CD4-positive, alpha-beta T cell treated with Interleukin-12 subunit alpha and Interleukin-12 subunit beta, for 1 hour (primary cell): Measurements from ENCODE around the gene GAREM2.
A peak's percentile ranks its signal among the peaks of the same experiment; 100 is the strongest.
"Not testable (repeated sequence)": the region's sequence is repeated elsewhere in the genome, so short reads cannot be mapped to it uniquely, and the experiment has no call there.

ENCODE experiments used
- DNase-seq: peaks from one replicate; pipeline ENCODE4 v3.0.0-alpha.2; 2020

The GAREM2 gene

DNA sequence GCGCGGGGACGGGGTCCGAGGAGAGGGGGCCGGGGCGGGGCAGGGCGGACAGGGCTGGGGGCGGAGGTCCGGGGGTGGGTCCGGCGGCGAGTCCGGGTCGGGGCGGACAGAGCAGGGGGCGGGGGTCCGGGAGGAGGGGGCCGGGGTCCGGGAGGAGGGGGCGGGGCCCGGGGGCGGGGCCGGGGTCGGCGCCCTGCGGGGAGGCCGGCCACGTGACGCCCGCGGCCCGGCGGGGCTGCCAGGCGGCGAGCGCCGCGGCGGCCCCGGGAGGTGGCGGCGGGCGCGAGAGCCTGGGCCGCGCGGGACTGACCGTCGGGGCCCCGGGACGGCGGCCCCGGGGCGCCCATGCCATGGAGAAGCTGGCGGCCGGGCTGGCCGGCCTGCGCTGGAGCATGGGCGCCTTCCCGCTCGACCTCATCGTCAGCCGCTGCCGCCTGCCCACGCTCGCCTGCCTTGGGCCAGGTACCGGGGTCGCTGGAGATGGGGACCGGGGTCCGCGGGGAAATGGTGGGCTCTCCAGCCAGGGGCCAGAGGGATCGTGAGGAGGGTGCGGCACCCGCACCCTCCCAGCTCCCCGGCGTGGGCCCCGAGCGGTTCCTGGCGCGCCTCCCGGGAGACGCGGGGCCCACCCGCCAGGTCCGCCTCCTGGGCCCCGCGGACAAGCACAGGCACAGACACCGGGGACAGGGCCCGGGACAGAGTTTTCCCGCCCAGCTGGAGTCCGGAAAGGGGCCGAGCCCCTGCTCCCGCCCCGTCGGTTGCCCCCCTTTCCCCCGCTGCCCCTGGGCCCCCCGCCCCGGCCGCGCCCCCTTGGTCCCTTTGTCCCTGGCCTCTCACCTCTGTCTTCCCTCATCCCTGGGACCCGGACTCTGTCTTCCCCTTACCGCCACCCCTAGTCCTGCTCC, at the start of gene GAREM2:
GAREM2 (plus strand) TSS at position 218 of the 905 bp plus-strand sequence; CDS start at position 351, 133 bp downstream.
- no peak for DNase-seq

DNA sequence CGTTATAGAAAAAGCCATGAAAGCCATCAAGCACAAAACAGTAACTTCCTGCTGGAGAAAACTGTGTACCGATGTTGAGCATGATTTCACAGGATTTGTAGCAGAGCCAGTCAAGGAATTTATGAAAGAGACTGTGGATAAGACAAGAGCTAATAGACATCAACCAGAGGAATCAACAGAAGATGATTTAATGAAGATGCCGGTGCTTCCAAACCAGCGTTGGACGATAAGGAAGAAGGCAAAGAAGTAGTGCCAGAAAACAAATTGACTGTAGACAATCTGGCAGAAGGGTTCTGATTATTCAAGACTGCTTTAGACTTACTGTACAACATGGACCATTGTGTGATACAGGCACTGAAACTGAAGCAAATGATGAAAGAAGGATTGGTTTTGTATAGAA, 49.5 kb upstream of the GAREM2 start:
- DNase-seq: no peak

DNA sequence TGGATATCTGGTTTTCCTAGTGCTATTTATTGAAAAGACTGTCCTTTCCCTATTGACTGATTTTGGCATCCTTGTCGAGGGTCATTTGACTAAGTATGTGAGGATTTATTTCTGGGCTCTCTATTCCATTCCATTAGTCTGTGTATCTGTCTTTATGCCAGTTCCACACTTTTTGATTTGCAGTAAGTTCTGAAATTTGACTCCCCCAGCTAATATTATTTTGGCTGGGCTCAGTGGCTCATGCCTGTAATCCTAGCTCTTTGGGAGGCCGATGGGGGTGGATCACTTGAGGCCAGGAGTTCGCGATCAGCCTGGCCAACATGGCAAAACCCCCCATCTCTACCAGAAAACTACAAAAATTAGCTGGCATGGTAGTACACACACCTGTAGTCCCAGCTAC, 46.8 kb upstream of the GAREM2 start:
- no peak for DNase-seq

DNA sequence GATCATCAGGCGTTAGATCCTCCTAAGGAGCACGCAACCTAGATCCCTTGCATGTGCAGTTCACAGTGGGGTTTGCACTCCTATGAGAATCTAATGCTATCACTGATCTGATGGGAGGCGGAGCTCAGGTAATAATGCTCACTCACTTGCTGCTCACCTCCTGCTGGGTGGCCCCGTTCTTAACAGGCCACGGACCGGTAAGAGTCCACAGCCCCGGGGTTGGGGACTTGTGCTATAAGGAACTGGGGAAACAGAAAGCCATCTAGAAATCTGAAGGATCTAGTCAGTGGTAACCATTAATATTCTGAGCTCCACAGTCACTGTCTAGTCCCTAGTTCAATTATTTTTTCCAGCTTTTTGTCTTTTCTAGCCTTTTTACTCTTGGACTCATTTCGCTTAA, 44.7 kb upstream of the GAREM2 start:
- no peak for DNase-seq

DNA sequence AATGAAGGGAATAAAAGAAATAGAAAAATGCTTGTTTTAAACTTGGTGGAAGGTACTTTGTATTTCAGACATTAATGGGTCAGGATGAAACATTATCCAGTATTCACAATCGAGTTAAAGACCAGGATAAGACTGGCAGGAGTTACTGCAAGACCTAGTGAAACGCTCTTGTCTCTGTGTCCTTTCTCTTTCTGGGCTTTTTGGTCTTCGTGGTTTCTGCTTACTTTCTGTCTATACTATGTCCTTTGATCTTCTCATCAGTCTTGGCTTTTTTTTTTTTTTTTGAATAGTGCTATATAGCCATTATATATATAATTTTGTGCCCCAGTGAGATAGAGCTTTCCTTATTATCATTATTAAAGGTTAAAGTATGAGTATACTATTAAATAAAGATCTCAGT, 42.1 kb upstream of the GAREM2 start:
- no peak for DNase-seq

DNA sequence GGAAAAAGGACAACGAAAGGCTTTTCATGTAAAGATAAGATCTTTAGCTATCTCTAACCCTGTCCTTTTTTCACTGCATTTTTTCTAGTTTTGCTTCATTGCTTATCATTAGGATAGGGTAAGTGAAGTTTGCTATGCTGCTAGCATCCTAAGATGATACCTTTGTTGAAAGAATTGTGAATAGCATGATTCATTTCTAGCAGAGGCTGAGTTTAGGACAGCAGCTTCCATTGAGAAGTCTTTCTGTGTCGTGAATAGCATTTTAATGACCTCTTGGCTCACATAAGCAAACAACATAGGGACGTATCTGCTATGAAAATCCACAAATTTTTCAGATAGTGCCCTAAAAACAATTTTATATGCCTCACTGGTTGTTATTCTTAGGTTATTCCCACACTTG, 36.4 kb upstream of the GAREM2 start:
- no peak for DNase-seq

DNA sequence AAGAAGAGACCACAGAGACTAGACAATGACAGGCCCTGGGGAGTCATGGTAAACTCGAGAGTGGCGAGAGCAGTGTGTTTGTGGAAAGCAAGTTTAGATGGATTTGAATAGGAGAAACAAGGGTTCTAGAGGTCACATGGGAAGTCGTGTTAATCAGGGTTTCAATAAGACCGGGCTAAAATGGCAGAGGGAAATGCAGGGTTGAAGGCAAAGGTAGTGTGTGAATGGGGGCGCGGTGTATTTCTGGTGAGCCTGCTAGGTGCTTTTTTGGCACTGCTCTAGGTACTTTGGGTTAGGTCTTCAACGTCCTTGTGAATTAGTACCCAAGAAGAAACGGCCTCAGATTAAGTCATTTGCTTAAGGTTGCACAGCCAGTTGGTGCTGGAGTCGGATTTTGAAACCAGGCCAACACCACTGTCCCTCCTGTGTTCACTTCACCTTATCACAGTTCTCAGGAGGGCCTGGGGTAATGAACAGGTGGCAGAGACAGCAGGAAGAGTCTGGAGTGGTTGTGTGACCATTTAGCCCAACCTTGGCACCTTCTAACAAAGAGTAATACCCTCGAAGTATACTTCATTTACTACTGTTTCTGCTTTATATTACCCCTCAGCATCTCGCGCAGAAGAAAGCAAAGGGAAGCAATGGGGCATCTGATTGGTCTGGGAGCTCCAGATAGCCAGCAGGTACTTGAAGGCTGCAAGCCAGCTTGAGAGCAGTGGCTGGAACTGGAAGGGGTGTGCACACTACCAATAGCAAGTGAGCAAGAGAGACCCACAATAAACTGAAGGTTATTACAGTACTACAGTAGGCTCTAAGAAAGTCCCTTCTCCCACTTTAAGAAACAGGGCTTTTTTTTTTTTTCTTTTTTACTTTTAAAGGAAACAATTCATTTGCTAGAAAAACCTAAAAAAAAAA, 33.4 kb upstream of the GAREM2 start:
- DNase-seq: no peak

DNA sequence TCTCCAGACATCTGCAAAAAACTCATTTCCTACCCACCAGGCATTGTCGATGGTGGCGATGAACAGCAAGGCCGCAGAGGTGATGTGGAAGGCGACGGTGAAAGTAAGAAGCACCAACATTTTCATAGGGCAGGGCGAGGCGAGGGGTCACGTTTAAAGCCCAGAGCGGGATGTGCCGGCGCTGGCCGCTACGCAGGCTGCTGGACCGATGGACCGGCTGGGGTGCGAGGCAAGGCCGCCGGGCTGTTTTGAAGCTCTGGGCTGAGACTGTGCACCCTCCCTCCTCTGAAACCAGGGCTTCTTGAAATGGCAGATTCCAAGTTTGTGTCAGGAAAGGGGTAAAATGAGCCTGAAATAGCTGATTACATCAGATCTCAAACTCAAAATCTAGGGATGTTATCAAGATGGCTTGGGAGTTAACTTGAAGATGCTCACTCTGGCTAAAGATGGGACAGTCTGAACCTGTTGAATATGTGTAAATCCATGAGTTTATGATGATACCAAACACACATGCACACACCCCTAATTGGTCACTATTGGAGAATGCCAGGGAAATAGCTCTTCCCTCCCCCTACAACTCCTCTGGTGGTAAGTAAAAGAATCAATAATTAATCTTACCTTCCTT, 31.6 kb upstream of the GAREM2 start:
- DNase-seq: no peak

DNA sequence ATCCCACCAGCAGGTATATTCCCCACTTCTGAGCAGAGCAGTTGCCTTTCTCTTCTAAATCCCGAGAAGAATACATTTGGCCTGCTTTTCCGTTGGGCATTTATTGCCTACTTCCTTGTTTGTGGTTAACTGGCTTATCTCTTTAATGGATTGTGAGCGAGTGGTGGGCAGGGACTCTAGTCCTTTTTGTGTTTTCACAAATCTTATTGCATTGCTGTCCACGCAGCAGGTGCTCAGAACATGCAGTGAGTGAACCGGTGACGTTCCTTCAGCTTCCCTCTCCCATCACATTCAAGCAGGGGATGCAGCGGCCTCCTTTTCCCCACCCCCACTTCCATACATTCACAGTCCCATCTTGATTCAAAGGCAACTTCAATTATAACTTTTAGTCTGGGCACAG, 28.9 kb upstream of the GAREM2 start:
- no peak for DNase-seq

DNA sequence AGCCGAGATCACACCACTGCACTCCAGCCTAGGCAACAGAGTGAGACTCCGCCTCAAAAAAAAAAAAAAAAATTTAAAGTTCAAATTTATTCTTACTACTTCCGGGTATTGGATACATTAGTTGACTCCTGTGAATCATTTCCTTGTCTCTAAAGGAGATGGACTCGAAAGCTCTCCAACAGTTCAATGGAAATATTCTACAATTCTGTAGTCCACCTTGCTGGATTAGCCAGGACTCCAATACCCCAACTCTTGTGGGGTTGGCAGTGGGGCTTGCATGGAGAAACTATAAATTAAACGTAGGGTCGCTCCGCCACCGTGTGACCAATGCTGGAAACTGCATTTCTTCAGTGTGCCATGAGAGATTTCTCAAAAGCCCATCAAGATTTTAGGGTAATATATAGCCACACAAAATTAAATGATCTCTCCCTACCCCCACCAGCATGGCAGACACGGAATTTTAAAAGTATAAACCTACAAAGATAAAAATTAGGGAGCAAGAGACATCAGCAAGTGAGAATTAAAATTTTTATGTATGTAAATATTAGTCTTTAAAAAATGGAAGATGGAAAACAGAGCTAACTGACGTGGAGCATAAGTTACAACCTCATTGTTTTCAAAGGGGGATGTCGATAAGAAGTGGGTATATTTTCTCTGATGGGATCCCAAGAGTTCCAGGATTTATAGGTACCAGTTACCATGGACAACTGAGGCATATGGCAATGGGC, 27.8 kb upstream of the GAREM2 start:
- peak; percentile 65 for DNase-seq

DNA sequence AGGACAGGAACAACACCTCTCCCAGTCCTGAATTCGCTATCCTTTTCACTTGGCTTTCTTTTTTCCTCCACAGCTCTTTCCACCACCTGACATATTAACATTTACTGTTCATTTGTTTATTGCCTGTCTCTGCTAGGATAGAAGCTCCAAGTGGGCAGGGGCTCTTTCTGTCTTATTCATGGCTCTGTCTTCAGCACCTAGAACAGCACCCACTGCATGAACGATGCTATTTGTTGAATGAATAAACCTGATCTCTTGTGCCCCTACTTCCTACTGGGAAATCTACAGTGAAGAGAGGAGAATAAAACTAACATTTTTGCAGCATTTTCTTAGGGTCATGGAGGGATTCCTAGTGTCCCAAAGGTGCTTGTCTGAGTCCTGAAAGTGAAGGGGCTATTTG, 24.4 kb upstream of the GAREM2 start:
- no peak for DNase-seq

DNA sequence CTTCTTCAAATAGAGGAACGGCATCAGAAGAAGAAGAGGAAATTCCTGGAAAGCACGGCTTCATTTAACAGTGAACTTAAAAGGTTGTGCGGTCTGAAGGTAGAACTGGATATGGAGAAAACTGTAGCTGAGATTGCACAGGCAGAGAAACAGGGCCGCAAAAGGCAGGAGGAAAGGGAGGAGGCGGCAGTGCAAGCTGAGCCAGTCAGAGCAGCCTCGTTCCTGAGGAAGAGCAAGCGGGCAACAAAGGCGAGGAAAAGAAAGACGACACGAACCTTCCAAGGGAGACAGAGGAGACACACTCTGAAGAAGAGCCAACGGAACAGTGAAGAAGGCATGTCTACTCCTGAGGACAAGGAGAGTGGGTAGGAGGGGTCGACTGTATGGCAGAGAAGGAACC, 22.6 kb upstream of the GAREM2 start:
- no peak for DNase-seq

DNA sequence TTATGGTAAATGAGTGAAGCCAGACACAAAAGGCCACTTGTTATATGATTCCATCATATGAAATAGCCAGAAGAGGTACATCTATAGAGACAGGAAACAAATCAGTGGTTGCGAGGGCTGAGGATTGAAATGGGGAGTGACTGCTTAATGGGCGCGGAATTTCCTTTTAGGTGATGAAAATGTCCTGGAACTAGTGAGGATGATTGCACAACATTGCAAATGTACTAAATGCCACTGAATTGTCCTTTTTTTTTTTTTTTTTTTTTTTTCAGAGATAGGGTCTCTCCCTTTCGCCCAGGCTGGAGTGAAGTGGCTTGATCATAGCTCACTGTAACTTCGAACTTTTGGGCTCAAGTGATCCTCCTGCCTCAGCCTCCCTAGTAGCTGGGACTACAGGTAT, 15.3 kb upstream of the GAREM2 start:
- DNase-seq: no peak

DNA sequence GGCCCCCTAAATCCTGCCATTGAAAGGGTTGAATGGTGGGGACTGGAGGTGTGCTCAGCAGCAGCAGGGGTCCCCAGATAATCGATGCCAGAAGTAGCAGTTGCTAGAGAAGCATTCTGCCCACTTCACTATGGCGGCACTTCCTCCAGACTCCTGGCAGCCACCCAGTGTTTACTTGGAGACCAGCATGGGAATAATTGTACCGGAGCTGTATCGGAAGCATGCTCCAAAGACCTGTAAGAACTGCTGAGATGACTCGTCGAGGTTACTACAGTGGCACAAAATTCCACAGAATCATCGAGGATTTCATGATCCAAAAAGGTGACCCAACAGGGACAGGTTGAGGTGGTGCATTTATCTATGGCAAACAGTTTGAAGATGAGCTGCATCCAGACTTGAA, 11.0 kb upstream of the GAREM2 start:
- no peak for DNase-seq

DNA sequence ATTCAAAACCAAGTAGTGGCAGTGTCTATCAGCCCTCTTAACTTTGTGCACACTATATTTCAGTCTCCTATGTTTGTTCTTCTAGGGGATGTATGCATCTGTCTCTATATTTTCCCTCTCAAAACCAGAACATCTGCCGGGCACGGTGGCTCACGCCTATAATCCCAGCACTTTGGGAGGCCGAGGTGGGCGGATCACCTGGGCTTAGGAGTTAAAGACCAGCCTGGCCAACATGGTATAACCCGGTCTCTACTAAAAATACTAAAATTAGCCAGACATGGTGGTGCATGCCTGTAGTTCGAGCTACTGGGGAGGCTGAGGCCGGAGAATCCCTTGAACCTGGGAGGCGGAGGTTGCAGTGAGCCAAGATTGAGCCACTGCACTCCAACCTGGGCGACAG, 9.9 kb upstream of the GAREM2 start:
- no peak for DNase-seq

DNA sequence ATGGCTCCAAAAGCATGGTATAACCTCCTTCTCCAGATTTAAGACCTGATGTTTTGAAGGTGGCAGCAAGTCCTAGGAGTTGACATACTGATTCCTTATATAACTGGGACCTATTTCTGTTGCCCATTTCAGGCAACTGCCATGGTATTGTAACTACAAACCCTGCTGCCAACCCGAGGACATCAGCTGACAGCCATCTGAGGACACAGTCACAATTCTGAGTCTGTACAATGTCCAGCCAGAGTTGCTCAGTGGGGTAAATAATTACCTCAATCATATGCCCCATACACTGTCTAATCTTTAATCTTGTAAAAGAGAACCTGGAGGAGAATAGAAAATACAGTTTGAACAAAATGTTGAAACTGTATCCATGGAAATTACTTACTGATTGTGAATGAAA, 8.7 kb upstream of the GAREM2 start:
- DNase-seq: no peak

DNA sequence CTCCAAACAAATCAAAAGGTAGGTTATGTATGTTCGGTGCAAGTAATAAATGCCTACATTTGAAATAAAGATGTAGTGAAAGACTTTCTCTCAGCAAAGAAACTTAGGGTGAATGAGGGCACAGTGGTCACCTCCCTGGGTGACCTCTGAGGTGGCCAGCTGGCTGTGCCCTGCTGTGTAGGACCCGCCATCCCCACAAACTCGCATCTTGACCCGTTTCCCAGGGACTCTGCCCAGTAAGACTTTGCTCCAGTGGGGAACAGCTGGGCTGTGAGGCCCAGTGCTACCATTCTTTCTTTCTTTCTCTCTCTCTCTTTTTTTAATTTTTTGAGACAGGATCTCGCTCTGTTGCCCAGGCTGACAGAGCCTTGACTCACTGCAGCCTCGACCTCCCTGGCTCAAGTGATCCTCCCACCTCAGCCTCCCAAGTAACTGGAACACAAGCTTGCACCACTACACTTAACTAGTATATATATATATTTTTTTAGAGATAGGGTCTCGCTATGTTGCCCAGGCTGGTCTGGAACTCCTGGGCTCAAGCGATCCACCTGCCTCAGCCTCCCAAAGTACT, 8.2 kb upstream of the GAREM2 start:
- no peak for DNase-seq

DNA sequence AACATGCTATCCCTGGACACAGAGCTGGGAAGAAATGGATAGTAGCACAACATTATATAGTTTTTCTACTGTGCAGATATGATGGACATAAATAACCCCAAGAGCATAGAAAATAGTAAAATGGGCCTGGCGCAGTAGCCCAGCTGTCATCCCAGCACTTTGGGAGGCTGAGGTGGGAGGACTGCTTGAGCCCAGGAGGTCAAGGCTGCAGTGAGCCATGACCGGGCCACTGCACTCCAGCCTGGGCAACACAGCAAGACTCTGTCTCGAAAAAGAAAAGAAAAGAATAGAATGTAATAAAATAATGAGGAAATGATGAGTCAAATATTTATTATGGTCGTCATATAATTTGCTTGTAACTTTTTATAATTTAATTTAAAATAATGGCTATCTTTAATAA, 7.5 kb upstream of the GAREM2 start:
- no peak for DNase-seq

DNA sequence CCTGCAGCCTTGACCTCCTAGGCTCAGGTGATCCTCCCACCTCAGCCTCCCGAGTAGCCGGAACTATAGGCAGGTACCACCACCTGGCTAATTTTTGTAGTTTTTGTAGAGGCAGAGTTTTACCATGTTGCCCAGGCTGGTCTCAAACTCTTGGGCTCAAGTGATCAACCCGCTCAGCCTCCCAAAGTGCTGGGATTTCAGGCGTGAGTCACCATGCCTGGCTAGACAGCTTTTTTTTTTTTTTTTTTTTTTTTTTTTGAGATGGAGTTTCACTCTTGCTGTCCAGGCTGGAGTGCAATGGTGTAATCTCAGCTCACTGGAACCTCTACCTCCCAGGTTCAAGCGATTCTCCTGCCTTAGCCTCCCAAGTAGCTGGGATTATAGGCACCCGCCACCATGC, 6.3 kb upstream of the GAREM2 start:
- not testable (repeated sequence) for DNase-seq

DNA sequence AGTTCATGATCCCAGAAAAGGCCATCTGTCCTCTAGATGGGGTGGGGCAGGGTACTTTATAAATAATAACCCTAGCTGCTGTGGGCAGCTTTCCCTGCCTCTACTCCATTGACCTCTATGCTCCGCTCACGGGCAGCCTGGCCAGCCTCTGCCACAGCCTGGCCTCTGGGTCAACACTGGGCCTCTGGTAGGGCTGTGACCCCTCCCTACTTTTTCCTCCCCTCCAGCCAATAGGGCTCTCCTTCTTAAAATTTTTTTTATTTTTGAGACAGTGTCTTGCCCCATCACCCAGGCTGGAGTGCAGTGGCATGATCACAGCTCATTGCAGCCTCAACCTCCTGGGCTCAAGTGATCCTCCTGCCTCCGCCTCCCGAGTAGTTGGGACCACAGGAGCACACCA, 4.1 kb upstream of the GAREM2 start:
- DNase-seq: no peak

DNA sequence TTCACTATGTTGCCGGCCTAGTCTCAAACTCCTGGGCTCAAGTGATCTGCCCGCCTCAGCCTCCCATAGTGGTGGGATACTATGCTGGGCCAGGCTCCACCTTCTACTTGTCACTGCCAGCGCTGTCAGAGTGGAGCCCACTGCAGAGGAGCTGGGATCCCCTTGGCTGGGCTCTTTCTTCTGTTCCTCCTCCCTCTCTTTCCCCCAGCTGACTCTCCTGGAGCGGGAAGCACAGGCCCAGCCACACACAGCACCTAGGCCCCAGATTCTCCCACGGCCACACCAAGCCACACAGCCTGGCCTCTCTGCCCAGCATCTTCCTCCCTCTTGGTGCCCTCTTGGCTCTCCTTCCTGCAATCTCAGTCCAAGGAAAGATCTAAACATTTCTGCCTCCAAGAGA, 3.7 kb upstream of the GAREM2 start:
- DNase-seq: no peak

DNA sequence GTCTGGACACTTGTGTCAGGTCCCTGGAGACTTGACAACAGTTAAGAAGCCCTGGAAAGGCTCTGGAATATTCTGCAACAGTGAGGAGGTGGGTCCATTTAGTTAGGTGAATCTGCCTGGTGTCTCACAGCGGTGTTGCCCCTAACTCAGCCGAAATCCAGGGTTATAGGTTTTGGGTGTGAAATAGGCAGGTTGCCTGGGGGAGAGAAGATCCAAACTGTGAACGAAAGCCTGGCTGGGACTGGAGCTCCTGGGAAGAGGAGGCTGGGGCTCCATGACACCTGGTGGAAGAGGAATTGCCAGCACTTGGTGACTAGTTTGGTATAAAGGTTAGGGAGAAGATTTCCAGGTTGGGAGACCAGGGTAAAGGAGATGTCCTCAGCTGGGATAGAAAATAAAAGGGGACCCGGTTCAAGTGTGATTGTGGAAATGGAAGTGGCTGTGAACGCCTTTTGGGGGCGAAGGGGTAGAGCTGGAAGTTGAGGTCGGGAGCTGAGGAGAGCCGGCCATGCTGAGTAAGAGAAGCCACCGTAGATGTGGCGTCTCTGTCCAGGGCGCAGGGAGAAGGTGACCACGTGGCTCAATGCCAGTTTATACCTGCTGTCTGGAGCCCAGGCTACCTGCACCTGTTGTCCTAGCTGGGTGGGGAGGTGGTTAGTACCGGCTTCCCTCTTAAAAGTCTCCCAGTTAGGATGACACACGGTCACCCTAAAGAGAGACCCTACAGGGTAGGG, 3.0 kb upstream of the GAREM2 start:
- no peak for DNase-seq
